ENCODE measurements around the gene H1-8. TPM values are rescaled to one million over a fixed set of nuclear protein-coding genes. Genes with fewer than 3 reads are reported as not detected.
"Not testable (repeated sequence)": the region's sequence is repeated elsewhere in the genome, so short reads cannot be mapped to it uniquely, and the experiment has no call there.

The H1-8 gene
- total RNA-seq = not detected

- WGBS, 2 donors = 96 to 97% methylated on average over 9 to 16 of the region's 16 CpGs
- Histone ChIP-seq H3K27me3 (no peaks in the 10 kb centered on the region), H3K4me1 (no peaks in the 10 kb centered on the region), H3K9me3 (no peaks in the 10 kb centered on the region), H3K4me3 (no peak within 1 kb of the TSS), H3K27ac (no peak within 1 kb of the TSS), H3K36me3 (no peaks in the 10 kb centered on the region)
- TF ChIP-seq POLR2AphosphoS5 (IDR thresholded peaks at IDR 0.05) (no peak), POLR2A (IDR thresholded peaks at IDR 0.05) (no peak), EP300 (IDR thresholded peaks at IDR 0.05) (no peak)
- TF ChIP-seq, protein P1, sequence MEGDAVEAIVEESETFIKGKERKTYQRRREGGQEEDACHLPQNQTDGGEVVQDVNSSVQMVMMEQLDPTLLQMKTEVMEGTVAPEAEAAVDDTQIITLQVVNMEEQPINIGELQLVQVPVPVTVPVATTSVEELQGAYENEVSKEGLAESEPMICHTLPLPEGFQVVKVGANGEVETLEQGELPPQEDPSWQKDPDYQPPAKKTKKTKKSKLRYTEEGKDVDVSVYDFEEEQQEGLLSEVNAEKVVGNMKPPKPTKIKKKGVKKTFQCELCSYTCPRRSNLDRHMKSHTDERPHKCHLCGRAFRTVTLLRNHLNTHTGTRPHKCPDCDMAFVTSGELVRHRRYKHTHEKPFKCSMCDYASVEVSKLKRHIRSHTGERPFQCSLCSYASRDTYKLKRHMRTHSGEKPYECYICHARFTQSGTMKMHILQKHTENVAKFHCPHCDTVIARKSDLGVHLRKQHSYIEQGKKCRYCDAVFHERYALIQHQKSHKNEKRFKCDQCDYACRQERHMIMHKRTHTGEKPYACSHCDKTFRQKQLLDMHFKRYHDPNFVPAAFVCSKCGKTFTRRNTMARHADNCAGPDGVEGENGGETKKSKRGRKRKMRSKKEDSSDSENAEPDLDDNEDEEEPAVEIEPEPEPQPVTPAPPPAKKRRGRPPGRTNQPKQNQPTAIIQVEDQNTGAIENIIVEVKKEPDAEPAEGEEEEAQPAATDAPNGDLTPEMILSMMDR (IDR thresholded peaks at IDR 0.05) = no peak
- ATAC-seq (ENCODE audit: low FRiP score in 2 of 2) (peak; percentile 20 to 38), DNase-seq (no peak)
Measured at GRCh38 chr3:129543156-129543790, at the start of gene H1-8. TSS of gene H1-8 (plus strand) at chr3:129543175. CDS start at chr3:129543219, 44 bp downstream.

DNA sequence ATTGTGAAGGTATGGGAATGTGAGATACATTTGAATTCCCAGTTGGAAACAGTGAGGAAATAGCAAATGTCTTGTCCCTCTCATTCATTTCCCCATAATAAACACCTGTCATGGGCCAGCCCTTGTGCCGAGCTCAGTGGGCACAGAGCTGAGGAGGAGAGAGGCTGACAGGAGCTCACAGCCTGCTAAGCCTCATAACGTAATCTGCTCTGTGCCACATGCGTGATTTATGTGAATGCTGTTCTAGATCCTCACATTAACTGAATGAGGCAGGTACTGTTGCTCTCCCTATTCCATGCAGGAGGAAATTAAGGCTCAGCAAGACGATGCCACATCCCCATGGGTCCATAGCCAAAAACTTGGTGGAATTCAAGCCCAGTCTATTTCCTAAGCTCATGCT lies 49.8 kb upstream of the H1-8 start:
- H3K9me3 ChIP-seq = no peaks in the 10 kb centered on the region
- no peak for DNase-seq
- H3K27me3 ChIP-seq = no peaks in the 10 kb centered on the region
- no peak overlapping the region for H3K4me3 ChIP-seq
- WGBS, 2 donors = 65 to 72% methylated on average over 3 to 4 of the region's 4 CpGs
- H3K4me1 ChIP-seq = peaks cover 27 to 43% (median 39%) of the 10 kb centered on the region in 4 donors
- H3K36me3 ChIP-seq = peaks cover 0 to 30% (median 10%) of the 10 kb centered on the region in 4 donors
- peak overlapping the region in 2 of 4 donors; percentile 82 to 87 for H3K27ac ChIP-seq
- no peak for ATAC-seq (ENCODE audit: low FRiP score in 2 of 2)
- no peak for TF ChIP-seq POLR2A (IDR thresholded peaks at IDR 0.05)

- not testable (repeated sequence) for ATAC-seq (ENCODE audit: low FRiP score in 2 of 2); H3K27me3 ChIP-seq; DNase-seq; H3K9me3 ChIP-seq; H3K4me3 ChIP-seq
- H3K27ac ChIP-seq = peak overlapping the region; percentile 75 to 87 (median 80)
- H3K4me1 ChIP-seq = peaks cover 34 to 51% (median 50%) of the 10 kb centered on the region in 4 donors
- peaks cover 0 to 26% (median 10%) of the 10 kb centered on the region in 4 donors for H3K36me3 ChIP-seq
- 47 to 54% methylated on average over 5 of the region's 5 CpGs for WGBS, 2 donors
Measured at GRCh38 chr3:129494499-129494898, 48.5 kb upstream of the H1-8 start.

DNA sequence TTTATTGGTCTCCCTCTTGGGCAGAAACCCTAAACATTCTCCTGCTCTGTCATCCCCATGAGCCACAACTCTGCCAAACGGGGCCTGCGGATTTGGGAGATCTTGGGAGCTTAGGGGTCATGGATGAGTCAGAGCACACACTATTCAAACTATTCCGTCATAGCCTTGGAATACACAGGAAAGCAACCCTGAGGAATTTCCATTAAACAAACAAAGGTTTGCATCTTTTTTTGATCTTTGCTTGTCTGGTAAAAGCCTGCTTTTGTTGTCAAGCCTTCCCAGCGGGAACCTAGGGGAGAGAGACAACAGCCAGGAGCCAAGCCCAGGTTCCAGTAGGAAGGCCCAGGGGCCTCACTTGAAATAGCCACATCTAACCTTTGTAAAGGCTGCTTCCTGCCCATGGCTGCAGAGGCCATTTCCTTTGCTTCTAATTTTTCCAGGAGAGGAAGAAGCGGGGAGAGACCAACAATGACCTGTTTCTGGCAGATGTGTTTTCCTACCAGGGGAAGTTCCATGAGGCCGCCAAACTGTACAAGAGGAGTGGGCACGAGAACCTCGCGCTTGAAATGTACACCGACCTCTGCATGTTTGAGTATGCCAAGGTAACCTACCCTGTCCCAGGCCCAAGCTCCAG lies 47.9 kb upstream of the H1-8 start:
- peak overlapping the region; percentile 75 to 87 (median 80) for H3K27ac ChIP-seq
- peak in 1 of 2 donors; percentile 23 for ATAC-seq (ENCODE audit: low FRiP score in 2 of 2)
- WGBS, 2 donors = 62 to 77% methylated on average over 10 of the region's 10 CpGs
- not testable (repeated sequence) for H3K9me3 ChIP-seq, H3K4me3 ChIP-seq, H3K27me3 ChIP-seq, DNase-seq
- peaks cover 0 to 26% (median 10%) of the 10 kb centered on the region in 4 donors for H3K36me3 ChIP-seq
- peaks cover 34 to 51% (median 48%) of the 10 kb centered on the region in 4 donors for H3K4me1 ChIP-seq

DNA sequence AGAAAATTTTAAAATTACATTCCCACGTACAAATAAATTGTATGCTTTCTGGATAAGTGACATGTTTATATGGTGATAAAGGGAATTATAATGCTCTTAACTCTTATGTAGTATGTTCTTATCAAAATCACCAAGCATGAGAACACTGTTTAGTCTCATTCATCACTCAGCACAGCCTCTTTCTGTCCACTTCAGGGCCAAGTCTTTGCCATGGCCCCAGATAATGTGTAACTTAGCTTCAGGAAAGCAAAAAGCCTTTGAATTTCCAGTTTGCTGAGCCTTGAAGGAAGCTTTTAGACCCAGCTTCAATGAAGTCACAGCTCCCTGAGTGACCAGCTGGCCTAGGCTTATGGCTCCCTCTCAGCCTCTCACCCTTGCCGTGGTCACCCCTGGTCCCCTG lies 45.1 kb upstream of the H1-8 start:
- Histone ChIP-seq H3K4me1 (peaks cover 29 to 51% (median 44%) of the 10 kb centered on the region in 4 donors), H3K36me3 (peaks cover 0 to 22% (median 8%) of the 10 kb centered on the region in 4 donors), H3K27ac (peak overlapping the region; percentile 76 to 87 (median 82))
- not testable (repeated sequence) for DNase-seq; H3K9me3 ChIP-seq; H3K4me3 ChIP-seq; H3K27me3 ChIP-seq; ATAC-seq (ENCODE audit: low FRiP score in 2 of 2)
- WGBS, 2 donors = 70 to 75% methylated on average over 2 of the region's 2 CpGs

DNA sequence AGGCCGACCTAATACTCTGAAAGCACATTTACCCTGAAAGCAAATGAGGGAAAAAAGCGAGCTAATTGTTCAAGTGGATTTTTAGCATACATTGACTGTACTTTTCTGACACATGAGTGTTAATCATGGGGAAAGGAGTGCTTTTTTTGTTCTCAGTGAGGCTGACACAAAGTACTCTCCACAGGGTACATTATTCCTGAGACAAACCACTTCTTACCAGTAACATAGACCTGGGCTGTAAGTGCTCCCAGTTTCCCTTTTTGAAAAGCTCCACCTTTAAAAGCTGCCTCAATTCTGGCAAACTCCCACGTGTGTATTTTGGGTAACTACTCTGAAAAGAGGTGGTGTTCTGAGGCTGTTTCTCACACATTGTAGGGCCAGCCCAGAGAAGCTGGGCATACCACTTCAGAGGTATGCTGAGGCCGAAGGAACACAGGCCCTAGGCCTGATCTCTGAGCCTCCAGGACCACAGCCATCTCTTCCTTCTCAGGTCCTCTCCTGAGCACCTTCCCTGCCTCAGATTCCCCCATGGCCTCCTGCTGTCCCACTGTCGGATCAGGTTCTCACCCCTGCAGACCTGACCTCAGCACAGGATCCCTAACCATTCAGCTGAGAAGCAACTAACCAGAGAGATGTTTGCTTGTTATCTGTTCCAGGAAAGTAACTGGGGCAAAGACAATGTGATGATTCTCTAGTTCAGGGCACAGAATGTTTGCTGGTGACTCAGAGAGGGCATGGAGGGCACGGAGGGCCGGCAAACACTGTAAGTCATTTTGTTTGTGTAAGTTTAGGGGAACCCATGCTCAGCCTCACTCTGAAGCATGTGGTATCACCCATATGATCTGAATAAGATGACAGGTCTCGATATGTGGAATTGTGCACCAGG lies 44.1 kb upstream of the H1-8 start:
- H3K4me3 ChIP-seq; H3K27me3 ChIP-seq; ATAC-seq (ENCODE audit: low FRiP score in 2 of 2); H3K9me3 ChIP-seq: not testable (repeated sequence)
- Histone ChIP-seq H3K4me1 (peaks cover 29 to 48% (median 41%) of the 10 kb centered on the region in 4 donors), H3K36me3 (peaks cover 0 to 23% (median 12%) of the 10 kb centered on the region in 4 donors), H3K27ac (peak overlapping the region; percentile 76 to 87 (median 82))
- peak in 1 of 2 donors; percentile 48 for DNase-seq
- 48 to 62% methylated on average over 2 to 8 of the region's 8 CpGs for WGBS, 2 donors

All from upper lobe of left lung (tissue), 6 donors.